ENCODE data around the gene MTX1. TPM values are rescaled to one million over a fixed set of nuclear protein-coding genes. Genes with fewer than 3 reads are reported as not detected.

Gene MTX1
- total and polyA plus RNA-seq, 4 experiments from 2014 or later: 17.7 to 65.5 (median 30.4) TPM

GRCh38 chr1:155200920-155201319, 7.6 kb upstream of the MTX1 start:
- H3K4me3 Mint-ChIP-seq: no peak overlapping the region
- ChIA-PET POLR2A (ENCODE audit: partially characterized antibody) (no interaction called here), CTCF (ENCODE audit: partially characterized antibody) (interaction anchor here (1.2 kb wide), 1 partner anchor 26 kb away, joined by 3 read pairs; no protein-coding TSS in a partner anchor)
- H3K36me3 Mint-ChIP-seq: peaks cover 1 to 4% of the 10 kb centered on the region in 2 donors
- Histone ChIP-seq H3K27ac (ENCODE audit: low read depth, low read length) (no peak overlapping the region), H3K27me3 (ENCODE audit: insufficient read depth, low read length) (no peaks in the 10 kb centered on the region), H3K4me1 (ENCODE audit: insufficient read depth, low read length) (no peaks in the 10 kb centered on the region), H3K9me3 (ENCODE audit: control insufficient read depth in 1 of 2, low read length in 2 of 2) (no peaks in the 10 kb centered on the region), H3K4me3 (ENCODE audit: low read length in 2 of 2) (no peak overlapping the region), H3K36me3 (ENCODE audit: insufficient read depth, low read length) (no peaks in the 10 kb centered on the region)
- peak in 1 of 5 donors; percentile 3 for DNase-seq
- peaks cover 0 to 5% (median 0%) of the 10 kb centered on the region in 4 donors for H3K4me1 Mint-ChIP-seq
- peak overlapping the region in 2 of 7 donors; percentile 18 to 46 for H3K27ac Mint-ChIP-seq
- intact Hi-C loops (cut with micrococcal nuclease): no loop called here
- H3K9me3 Mint-ChIP-seq: peaks cover 0 to 1% (median 0%) of the 10 kb centered on the region in 8 donors
- no peaks in the 10 kb centered on the region for H3K27me3 Mint-ChIP-seq

GRCh38 chr1:155202198-155202597, 6.3 kb upstream of the MTX1 start:
- no peak overlapping the region for H3K27ac ChIP-seq (ENCODE audit: low read depth, low read length)
- Mint-ChIP-seq H3K36me3 (peaks cover 4 to 6% of the 10 kb centered on the region in 2 donors), H3K4me3 (no peak overlapping the region), H3K4me1 (peaks cover 5 to 7% (median 6%) of the 10 kb centered on the region in 4 donors), H3K27me3 (no peaks in the 10 kb centered on the region), H3K9me3 (no peaks in the 10 kb centered on the region), H3K27ac (peak overlapping the region in 1 of 7 donors; percentile 59)
- DNase-seq: peak in 1 of 5 donors; percentile 2
- H3K36me3 ChIP-seq (ENCODE audit: insufficient read depth, low read length): no peaks in the 10 kb centered on the region
- H3K4me1 ChIP-seq (ENCODE audit: insufficient read depth, low read length): peaks cover 4% of the 10 kb centered on the region
- no peaks in the 10 kb centered on the region for H3K9me3 ChIP-seq (ENCODE audit: control insufficient read depth in 1 of 2, low read length in 2 of 2)
- H3K4me3 ChIP-seq (ENCODE audit: low read length in 2 of 2): no peak overlapping the region
- POLR2A ChIA-PET (ENCODE audit: partially characterized antibody): no interaction called here
- CTCF ChIA-PET (ENCODE audit: partially characterized antibody): interaction anchor here (0.9 to 1.6 kb wide), 5 partner anchors 9 to 49 kb away, joined by 3 to 5 read pairs (median 3); no protein-coding TSS in a partner anchor
- no peaks in the 10 kb centered on the region for H3K27me3 ChIP-seq (ENCODE audit: insufficient read depth, low read length)
- intact Hi-C loops (cut with micrococcal nuclease): no loop called here

GRCh38 chr1:155202731-155203515, 5.6 kb upstream of the MTX1 start:
- Histone ChIP-seq H3K36me3 (ENCODE audit: insufficient read depth, low read length) (no peaks in the 10 kb centered on the region), H3K27me3 (ENCODE audit: insufficient read depth, low read length) (no peaks in the 10 kb centered on the region), H3K9me3 (ENCODE audit: control insufficient read depth in 1 of 2, low read length in 2 of 2) (no peaks in the 10 kb centered on the region), H3K4me3 (ENCODE audit: low read length in 2 of 2) (no peak overlapping the region), H3K4me1 (ENCODE audit: insufficient read depth, low read length) (peaks cover 11% of the 10 kb centered on the region), H3K27ac (ENCODE audit: low read depth, low read length) (no peak overlapping the region)
- Mint-ChIP-seq H3K36me3 (peaks cover 4 to 6% of the 10 kb centered on the region in 2 donors), H3K27ac (peak overlapping the region in 3 of 7 donors; percentile 29 to 59 (median 36)), H3K4me1 (peaks cover 10 to 14% (median 12%) of the 10 kb centered on the region in 4 donors), H3K27me3 (no peaks in the 10 kb centered on the region), H3K9me3 (no peaks in the 10 kb centered on the region), H3K4me3 (no peak overlapping the region)
- intact Hi-C loops (cut with micrococcal nuclease): no loop called here
- POLR2A ChIA-PET (ENCODE audit: partially characterized antibody): interaction anchor here (0.7 to 1.1 kb wide), 2 partner anchors 26 to 42 kb away, joined by 3 to 5 read pairs; no protein-coding TSS in a partner anchor
- CTCF ChIA-PET (ENCODE audit: partially characterized antibody): interaction anchor here (0.9 to 1.6 kb wide), 3 partner anchors 9 to 48 kb away, joined by 3 to 8 read pairs (median 5); no protein-coding TSS in a partner anchor
- peak in 1 of 5 donors; percentile 33 for DNase-seq

- no peaks in the 10 kb centered on the region for H3K27me3 ChIP-seq (ENCODE audit: insufficient read depth, low read length)
- peak in 1 of 5 donors; percentile 22 for DNase-seq
- ChIA-PET POLR2A (ENCODE audit: partially characterized antibody) (interaction anchor here (1.5 kb wide), 2 partner anchors 11 to 22 kb away, joined by 6 to 8 read pairs; no protein-coding TSS in a partner anchor), CTCF (ENCODE audit: partially characterized antibody) (interaction anchor here (3.7 to 5.6 kb wide), 3 partner anchors 12 to 30 kb away, joined by 22 to 106 read pairs (median 40); no protein-coding TSS in a partner anchor)
- no peak overlapping the region for H3K27ac ChIP-seq (ENCODE audit: low read depth, low read length)
- H3K27me3 Mint-ChIP-seq: no peaks in the 10 kb centered on the region
- no peak overlapping the region for H3K4me3 ChIP-seq (ENCODE audit: low read length in 2 of 2)
- H3K9me3 Mint-ChIP-seq: no peaks in the 10 kb centered on the region
- no peaks in the 10 kb centered on the region for H3K36me3 ChIP-seq (ENCODE audit: insufficient read depth, low read length)
- intact Hi-C loops (cut with micrococcal nuclease): loop anchor here (5.0 kb wide), 2 partner anchors 33 to 37 kb away; partner anchors contain the start of genes KRTCAP2 and TRIM46
- peaks cover 25% of the 10 kb centered on the region for H3K4me1 ChIP-seq (ENCODE audit: insufficient read depth, low read length)
- peaks cover 17 to 29% (median 22%) of the 10 kb centered on the region in 4 donors for H3K4me1 Mint-ChIP-seq
- peak overlapping the region in 1 of 7 donors; percentile 27 for H3K27ac Mint-ChIP-seq
- peaks cover 2 to 6% of the 10 kb centered on the region in 2 donors for H3K36me3 Mint-ChIP-seq
- no peak overlapping the region for H3K4me3 Mint-ChIP-seq
- no peaks in the 10 kb centered on the region for H3K9me3 ChIP-seq (ENCODE audit: control insufficient read depth in 1 of 2, low read length in 2 of 2)
Measured at GRCh38 chr1:155205035-155205434, 3.5 kb upstream of the MTX1 start.

GRCh38 chr1:155205969-155206593, 2.4 kb upstream of the MTX1 start:
- H3K9me3 Mint-ChIP-seq: no peaks in the 10 kb centered on the region
- Histone ChIP-seq H3K9me3 (ENCODE audit: control insufficient read depth in 1 of 2, low read length in 2 of 2) (no peaks in the 10 kb centered on the region), H3K4me3 (ENCODE audit: low read length in 2 of 2) (no peak overlapping the region), H3K27ac (ENCODE audit: low read depth, low read length) (no peak overlapping the region), H3K27me3 (ENCODE audit: insufficient read depth, low read length) (no peaks in the 10 kb centered on the region), H3K36me3 (ENCODE audit: insufficient read depth, low read length) (peaks cover 4% of the 10 kb centered on the region), H3K4me1 (ENCODE audit: insufficient read depth, low read length) (peaks cover 29% of the 10 kb centered on the region)
- H3K27ac Mint-ChIP-seq: peak overlapping the region in 2 of 7 donors; percentile 27 to 31
- DNase-seq: peak in 1 of 5 donors; percentile 29
- no peaks in the 10 kb centered on the region for H3K27me3 Mint-ChIP-seq
- peaks cover 17 to 29% (median 24%) of the 10 kb centered on the region in 4 donors for H3K4me1 Mint-ChIP-seq
- peaks cover 7 to 11% of the 10 kb centered on the region in 2 donors for H3K36me3 Mint-ChIP-seq
- intact Hi-C loops (cut with micrococcal nuclease): loop anchor here (1.0 to 5.0 kb wide), 4 partner anchors 34 to 385 kb away; partner anchors contain the start of genes KRTCAP2 and TRIM46
- POLR2A ChIA-PET (ENCODE audit: partially characterized antibody): interaction anchor here (1.5 kb wide), 2 partner anchors 12 to 21 kb away, joined by 6 to 8 read pairs; no protein-coding TSS in a partner anchor
- H3K4me3 Mint-ChIP-seq: no peak overlapping the region
- CTCF ChIA-PET (ENCODE audit: partially characterized antibody): interaction anchor here (1.4 to 5.6 kb wide), 5 partner anchors 13 to 390 kb away, joined by 5 to 106 read pairs (median 22); no protein-coding TSS in a partner anchor

- Mint-ChIP-seq H3K9me3 (no peaks in the 10 kb centered on the region), H3K36me3 (peaks cover 11 to 15% of the 10 kb centered on the region in 2 donors), H3K4me1 (peaks cover 17 to 29% (median 24%) of the 10 kb centered on the region in 4 donors), H3K27me3 (no peaks in the 10 kb centered on the region), H3K27ac (peak overlapping the region; percentile 90 to 98 (median 95)), H3K4me3 (peak overlapping the region; percentile 56 to 87 (median 76))
- peaks cover 7% of the 10 kb centered on the region for H3K36me3 ChIP-seq (ENCODE audit: insufficient read depth, low read length)
- ChIA-PET POLR2A (ENCODE audit: partially characterized antibody) (interaction anchor here (0.6 to 4.4 kb wide), 15 partner anchors 13 to 116 kb away, joined by 3 to 89 read pairs (median 4); partner anchors contain the start of genes CLK2, ENTREP3, FDPS and KRTCAP2), CTCF (ENCODE audit: partially characterized antibody) (interaction anchor here (0.6 to 5.6 kb wide), 24 partner anchors 9 to 893 kb away, joined by 3 to 106 read pairs (median 4); partner anchors contain the start of genes KRTCAP2 and MSTO1)
- no peaks in the 10 kb centered on the region for H3K27me3 ChIP-seq (ENCODE audit: insufficient read depth, low read length)
- no peaks in the 10 kb centered on the region for H3K9me3 ChIP-seq (ENCODE audit: control insufficient read depth in 1 of 2, low read length in 2 of 2)
- peaks cover 29% of the 10 kb centered on the region for H3K4me1 ChIP-seq (ENCODE audit: insufficient read depth, low read length)
- H3K4me3 ChIP-seq (ENCODE audit: low read length in 2 of 2): no peak overlapping the region
- H3K27ac ChIP-seq (ENCODE audit: low read depth, low read length): peak overlapping the region; percentile 100
- DNase-seq: peak; percentile 87 to 91 (median 89)
- intact Hi-C loops (cut with micrococcal nuclease): loop anchor here (1.0 to 5.0 kb wide), 6 partner anchors 13 to 384 kb away; partner anchors contain the start of genes KRTCAP2 and TRIM46
Measured at GRCh38 chr1:155206891-155207805, 1.3 kb upstream of the MTX1 start.
